Ovary (tissue), 3 donors: ENCODE data around the gene RBM46.

Source experiments
- CTCF ChIP-seq, 3 donors: fragments of 450-650 bp in 2 of 3; fragments of 200-600 bp in 1 of 3; IDR thresholded peaks; one replicate each; pipeline versions ENCODE4 v1.5.1 to v1.8.0; 2016 to 2022; ENCODE audit warnings: antibody characterized with exemption in 3 of 3, mild to moderate bottlenecking in 1 of 3
- POLR2A ChIP-seq: fragments of 450-650 bp; IDR thresholded peaks from one replicate; pipeline ENCODE4 v1.6.1; 2017; ENCODE audit warnings: antibody characterized with exemption, mild to moderate bottlenecking, moderate library complexity
- donor health status: DM: no; HTN: no; CAD: no.

GRCh38 chr4:154757713-154758112, 23.4 kb upstream of the RBM46 start:
- TF ChIP-seq CTCF (IDR thresholded peaks at IDR 0.05), result no peak
- TF ChIP-seq POLR2A, result no peak
